HG02610 (cell line): ENCODE data around the gene TFDP1.
"Not testable (repeated sequence)": the region's sequence is repeated elsewhere in the genome, so short reads cannot be mapped to it uniquely, and the experiment has no call there.

Source experiments
- ATAC-seq: cut with Tn5 transposase; IDR thresholded peaks from one replicate; pipeline ENCODE4 v1.9.1; 2021; ENCODE audit warnings: mild to moderate bottlenecking, moderate library complexity; ENCODE audit not compliant: unreplicated experiment

TFDP1 gene

DNA sequence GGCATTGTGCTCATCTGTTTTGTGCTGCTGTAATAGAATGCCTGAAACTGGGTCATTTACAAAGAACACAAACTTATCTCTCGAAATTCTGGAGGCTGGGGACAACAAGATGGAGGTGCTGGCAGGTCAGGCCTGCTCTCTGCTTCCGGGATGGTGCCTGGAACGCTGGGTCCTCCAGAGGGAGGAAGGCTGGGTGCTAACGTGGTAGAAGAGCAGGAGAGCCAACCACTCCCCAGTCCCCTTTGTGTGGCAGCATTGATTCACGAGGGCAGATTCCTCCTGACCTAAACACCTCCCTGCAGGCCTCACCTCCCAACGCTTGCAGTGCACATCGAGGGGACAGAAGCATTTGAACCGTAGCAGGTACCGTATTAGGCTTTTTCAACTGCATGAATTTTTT is 34.1 kb upstream of the TFDP1 start:
- no peak for ATAC-seq

DNA sequence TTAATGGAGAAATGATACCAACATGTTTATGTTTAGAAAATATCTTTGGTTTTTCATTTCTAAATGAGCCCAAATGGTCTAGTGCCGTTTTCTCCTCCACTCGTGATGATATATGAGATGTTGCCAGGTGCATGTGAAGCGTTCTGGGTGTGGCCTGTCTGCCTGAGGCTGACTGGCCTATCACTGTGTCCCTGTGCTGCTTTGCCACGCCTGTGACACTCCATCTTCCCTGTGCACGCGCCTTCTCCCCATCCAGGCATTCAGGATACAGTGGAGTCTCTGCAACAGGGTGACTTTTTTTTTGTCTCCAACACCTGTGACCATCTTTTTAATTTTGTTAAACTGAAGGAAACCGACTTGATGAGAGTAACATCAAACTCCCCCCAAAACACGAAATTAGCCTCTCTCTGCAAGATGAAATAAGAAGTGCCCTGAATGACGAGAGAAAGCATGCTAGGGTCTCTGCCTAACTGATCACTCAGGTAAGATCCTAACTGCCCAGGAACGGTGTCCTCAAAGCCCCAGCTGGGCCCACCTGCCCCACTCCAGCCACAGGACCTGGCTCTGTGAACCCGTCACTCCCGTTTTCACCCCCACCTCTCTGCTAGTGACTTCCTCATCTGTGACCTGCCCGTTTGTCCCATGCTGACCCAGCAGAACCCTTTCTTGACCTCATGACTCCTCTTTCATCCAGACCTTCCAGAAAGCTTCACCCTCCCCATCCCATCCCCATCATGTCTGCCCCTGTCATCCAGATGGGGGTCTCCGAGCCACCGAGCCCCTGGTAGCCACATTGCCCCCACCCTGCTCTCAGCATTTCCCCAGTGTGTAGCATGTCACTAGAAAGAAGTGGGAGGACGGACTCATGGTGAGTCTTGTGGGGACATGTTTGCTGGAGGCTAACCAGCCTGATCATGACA is 33.2 kb upstream of the TFDP1 start:
- no peak for ATAC-seq

DNA sequence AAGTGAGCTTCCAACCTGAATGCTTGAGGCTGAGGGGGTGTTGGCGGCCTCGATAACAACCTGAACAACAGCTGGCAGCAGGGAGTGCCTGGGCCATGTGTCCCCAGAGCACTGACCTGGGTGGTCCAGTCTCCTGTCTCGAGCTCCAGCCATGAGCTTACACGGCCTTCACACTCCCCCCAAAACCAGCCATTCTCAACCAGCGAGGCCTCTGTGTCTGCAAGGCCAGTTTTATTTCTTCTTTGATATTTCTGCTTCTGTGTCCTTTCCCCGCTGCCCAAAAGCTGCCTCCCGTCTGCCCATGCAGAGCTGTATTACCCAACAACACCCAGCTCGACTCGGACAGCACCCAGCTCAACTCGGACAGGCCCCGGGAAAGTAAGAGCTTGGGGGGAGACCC is 32.5 kb upstream of the TFDP1 start:
- ATAC-seq: no peak

DNA sequence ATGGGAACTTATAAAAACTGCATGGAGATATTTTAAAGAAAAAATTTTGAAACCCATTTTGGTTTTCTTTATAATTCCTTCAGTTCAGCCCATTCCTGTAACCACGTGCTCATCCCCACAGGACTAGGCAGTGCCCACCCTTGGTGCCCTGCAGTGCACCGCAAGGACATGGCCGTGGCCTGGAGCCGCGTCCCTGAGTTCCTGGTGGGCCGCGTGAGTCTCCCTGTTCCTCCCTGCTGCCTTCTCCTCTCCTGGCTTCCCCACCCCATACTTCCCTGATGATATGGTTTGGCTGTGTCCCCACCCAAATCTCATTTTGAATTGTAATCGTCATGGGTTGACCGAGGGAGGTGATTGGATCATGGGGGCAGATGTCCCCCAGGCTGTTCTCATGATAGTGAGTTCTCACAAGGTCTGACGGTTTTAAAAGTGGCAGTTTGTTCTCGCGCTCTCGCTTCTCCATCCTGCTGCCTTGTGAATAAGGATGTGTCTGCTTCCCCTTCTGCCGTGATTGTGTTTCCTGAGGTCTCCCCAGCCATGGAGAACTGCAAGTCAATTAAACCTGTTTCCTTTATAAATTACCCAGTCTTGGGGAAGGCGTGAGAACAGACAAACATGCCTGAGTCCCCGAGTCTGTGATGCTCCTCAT is 31.6 kb upstream of the TFDP1 start:
- no peak for ATAC-seq

DNA sequence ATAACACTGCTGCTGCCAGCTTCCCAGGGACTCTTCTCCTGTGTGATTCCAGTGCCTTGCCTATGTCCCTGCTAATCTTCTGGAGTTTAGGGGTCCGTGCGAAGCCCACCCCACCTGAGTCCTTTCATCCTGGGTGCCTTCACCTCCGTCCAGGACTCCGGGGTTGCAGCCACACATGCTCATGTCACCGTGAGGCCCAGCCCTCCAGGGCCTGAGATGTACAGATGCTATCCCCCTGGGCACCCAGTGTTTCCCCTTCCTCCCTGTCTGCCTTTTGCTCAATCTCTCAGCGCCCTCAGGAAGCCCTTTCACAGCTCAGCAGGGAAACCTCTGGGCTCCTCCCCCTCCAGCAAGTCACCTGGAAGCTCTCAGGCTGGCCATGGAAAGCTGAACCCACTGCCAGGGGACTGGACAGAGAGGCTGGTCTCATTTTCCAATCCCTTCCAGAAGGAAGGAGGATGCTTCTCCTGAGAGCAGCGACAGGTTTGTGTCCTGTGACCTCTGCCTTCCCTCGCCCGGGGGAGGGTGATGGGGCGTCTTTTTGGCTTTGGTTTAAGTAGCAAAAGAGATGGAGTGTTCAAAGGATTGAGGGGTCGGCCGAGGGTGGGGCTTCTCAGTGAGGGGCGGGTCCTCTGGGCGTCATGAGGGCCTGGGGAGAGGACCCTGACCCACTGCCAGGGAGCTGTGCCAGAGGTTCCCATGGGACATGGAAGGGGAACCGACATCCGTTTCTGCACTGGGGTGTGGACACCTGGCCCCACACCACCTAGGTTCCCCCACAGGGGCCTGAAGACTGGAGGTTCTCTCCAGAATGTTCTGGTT is 30.8 kb upstream of the TFDP1 start:
- ATAC-seq: no peak

DNA sequence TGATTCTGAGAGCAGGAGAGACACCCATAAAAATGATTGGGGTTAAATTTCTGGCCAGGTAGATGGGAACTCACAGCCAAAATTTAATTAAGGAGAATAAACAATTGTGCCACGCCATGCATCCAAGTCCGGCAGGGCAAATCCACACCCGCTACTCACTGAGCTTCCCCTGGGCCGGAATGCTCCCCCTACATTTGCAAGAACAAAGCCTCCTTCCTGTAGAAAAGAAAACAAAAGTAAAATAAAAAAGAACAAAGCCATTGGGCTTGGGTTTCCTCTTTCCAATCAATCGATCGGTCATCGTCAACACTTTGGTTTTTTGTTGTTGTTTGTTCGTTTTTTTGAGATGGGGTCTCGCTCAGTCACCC is 30.2 kb upstream of the TFDP1 start:
- ATAC-seq: no peak

DNA sequence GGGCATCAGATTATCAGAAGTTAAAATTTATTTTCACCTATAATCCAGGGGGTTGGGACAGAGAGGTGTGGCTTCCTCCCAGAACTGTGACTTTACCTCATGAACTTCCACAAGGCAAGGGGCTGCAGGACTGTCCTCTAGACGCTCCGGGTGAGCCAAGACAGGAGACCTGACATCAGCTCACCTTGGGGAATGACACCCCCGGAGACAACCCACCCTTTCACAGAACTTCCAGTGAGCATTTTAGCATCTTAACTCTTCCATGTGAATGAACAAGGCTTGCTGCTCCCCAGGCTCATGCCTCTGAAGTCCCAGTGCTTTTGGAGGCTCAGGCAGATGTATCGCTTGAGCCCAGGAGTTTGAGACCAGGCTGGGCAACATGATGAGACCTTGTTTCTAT is 29.4 kb upstream of the TFDP1 start:
- ATAC-seq: no peak

DNA sequence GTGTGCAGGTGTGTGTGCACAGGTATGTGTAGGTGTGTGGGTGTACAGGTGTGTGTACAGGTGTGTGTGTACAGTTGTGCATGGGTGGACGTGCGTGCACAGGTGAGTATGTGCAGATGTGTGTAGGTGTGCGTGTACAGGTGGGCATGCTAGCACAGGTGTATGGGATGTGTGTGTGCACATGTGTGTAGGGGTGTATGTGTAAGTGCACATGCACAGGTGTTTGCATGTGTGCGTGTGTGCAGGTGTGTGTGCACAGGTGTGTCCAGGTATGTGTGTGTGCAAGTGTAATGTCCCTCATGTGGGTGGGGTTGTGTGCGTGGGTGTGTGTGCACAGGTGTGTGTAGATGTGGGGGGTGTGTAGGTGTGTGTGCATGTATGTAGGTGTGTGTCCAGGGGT is 27.5 kb upstream of the TFDP1 start:
- no peak for ATAC-seq

DNA sequence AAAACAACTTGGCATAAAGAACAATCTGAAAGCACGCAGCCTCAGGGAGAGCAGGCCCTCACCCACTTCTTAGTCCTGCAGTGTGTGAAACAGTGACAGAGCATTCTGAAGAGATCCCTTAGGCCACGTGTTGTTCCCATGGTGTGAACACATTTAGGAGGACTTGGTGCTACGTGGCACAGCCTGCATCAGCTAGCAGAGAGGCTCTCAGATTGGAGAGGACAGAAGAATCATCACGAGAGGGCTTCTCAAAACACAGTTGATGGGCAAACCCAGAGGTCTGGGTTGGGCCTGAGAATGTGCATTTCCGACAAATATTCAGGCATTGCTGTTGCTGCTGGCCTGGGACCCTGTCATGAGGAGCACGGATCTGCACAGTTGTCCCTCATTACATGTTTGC is 26.1 kb upstream of the TFDP1 start:
- ATAC-seq: no peak

DNA sequence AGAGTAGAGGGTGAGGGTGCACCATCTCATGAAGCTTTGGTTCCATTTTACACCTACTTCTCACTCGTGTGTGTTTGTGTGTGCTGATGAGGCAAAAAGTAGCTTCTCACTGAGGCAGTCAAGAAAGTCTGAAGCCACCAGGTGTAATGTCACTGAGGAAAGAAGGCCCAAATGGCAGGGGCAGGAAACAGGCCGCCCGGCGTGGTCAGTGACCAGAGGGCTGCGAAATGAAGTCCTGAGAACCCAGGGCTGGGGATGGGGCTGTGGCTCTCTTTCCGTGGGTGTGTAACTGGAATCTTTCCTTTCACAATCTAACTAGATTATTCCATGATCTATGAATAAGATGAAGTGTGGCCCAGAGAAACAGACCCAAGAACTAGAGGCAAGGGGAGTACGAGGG is 25.5 kb upstream of the TFDP1 start:
- ATAC-seq: no peak

DNA sequence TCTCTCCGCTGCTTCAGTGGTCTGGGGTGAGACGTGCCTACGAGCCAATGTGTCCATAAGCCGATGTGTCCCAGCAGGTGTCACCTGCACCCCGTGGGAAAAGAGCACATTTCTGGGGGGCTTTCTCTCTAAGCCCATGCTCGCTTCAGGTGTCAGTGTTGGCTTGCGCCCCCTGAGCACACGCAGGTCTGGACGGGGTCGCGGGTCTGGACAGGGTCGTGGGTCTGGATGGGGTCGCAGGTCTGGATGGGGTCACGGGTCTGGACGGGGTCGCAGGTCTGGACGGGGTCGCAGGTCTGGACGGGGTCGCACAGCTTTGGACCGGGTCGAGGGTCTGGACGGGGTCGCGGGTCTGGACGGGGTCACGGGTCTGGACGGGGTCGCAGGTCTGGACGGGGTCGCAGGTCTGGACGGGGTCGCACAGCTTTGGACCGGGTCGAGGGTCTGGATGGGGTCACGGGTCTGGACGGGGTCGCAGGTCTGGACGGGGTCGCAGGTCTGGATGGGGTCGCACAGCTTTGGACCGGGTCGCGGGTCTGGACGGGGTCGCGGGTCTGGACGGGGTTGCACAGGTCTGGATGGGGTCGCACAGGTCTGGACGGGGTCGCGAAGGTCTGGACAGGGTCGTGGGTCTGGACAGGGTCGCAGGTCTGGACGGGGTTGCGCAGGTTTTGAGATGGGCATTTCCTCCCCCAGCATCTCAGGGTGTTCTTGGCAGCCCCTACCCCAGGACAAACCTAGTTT is 24.5 kb upstream of the TFDP1 start:
- ATAC-seq: no peak

DNA sequence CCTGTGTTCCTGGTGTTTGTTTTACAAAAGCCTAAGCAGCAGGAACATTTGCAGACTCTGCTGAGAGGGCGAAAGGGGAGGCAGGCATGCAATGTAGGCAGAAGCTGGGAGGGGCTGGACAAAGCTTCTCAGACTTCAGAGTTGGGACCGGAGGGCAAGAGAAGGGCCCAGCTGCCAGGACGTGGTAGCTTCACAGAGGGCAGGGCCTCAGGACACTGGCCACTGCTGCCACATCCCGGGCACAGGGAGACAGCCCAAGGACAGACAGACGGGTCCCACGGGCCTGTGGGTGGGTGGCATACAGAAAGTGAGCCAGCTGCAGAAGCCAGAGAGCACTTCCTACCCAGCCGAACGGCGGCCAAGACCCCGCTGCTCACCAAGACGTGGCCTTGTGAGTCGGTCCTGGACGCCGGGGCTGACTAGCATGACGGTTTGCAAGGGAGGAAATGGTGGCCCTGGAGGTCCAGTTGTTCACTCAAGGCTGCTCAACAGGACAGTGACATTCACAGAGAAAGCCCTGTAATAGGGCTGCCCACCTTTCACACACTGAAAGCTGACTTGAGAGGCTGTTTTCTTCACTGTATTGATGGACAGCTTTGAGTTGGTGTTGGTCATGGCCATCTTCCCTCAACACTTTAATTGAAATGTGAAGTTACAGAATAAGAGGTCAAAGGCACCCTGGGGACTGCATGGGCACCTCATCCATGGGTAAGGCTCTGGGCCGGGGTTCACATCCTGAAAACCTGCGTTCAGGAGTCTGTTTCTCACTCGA is 23.7 kb upstream of the TFDP1 start:
- no peak for ATAC-seq

DNA sequence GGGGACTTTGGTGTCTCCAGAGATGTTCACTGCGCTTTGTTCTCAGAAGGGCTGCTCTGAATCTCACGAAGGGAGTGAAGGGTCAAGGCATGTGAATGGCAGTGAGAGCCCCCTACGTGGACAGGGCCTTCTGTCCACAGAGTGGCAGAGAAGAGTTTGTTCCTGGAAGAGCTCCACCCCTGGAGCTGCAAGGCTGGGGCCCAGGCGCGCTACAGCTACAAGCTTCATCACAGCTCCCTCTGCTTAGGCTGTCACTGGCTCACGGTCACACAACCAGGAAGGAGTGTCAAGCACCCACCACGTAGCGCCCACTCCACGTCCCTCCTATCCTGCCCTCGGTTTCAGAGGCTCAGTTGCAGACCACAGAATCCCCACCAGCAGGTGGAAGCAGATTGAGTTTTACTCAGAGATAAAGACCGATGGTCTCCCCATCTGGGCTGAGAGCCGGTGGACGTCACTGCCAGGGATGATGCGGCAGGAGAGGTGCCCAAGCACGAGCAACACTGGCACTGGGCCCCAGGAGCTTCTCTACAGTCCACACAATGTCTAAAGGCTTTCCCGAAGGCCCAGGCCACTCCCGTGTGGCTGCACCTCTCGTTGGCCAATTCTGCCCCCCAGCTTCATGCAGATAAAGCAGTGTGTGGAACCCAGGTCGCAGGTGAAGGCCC is 23.0 kb upstream of the TFDP1 start:
- no peak for ATAC-seq

DNA sequence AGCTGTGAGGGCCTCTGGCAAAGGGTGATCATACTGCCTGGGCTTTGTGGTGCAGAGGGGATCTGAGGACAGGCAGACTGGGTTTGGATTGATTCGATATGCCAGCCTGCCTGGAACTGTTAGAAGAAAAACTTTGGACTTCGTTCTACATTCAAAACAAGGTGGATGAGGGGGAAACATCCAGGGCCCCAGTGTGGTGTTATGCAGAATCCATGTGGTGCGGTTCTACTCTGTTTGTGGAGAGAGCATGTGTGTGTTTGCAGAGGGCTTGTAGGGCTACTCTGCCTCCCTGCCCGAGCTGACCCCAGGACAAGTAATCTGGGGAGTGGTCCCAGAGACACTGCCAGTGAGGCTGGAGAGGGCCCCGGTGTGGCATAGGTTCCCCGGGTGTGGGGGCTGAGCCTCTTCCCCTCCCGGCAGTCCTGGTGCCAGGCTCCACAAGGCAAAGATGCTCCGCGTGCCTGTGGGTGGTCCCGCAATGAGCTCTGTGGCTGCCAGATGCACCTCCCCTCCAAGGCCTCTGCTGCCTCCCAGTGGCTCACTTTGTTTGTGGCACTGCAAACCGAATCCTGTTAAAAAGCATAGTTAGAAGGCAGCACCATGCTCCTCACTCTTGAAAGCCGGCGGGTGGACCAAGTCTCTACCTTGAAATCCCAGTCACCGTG is 22.3 kb upstream of the TFDP1 start:
- no peak for ATAC-seq

DNA sequence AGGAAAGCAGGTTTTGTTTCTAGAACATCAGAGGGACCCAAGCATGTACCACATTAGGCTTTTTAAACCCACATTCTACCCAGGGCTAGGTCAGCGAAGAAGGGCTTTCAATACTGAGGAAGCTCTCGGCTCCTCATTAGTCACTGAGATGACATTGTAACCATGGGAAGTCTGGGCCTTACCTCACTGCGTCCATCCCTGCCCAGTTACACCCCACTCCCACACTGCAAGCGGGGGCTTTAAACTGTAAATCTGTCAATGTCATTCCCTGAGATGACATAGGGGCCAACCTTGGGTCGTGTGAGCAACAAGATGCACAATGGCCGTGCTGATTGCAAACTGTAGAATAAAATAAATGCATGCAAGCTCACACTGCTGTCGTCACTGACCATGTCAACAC is 21.7 kb upstream of the TFDP1 start:
- no peak for ATAC-seq

DNA sequence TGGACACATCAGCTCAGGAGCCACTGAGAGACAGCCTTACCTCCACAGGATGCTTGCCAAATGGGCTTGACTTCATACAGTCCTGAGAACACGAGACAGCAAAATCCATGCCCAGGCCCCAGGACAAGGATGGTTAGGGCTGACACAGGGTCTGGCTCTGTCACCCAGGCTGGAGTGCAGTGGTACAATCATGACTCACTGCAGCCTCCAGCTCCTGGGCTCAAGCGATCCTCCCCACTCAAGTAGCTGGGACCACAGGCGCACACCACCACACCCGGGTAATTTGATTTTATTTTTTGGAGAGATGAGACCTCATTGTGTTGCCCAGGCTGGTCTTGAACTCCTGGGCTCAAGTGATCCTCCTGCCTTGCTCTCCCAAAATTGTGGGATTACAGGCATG is 21.0 kb upstream of the TFDP1 start:
- not testable (repeated sequence) for ATAC-seq

DNA sequence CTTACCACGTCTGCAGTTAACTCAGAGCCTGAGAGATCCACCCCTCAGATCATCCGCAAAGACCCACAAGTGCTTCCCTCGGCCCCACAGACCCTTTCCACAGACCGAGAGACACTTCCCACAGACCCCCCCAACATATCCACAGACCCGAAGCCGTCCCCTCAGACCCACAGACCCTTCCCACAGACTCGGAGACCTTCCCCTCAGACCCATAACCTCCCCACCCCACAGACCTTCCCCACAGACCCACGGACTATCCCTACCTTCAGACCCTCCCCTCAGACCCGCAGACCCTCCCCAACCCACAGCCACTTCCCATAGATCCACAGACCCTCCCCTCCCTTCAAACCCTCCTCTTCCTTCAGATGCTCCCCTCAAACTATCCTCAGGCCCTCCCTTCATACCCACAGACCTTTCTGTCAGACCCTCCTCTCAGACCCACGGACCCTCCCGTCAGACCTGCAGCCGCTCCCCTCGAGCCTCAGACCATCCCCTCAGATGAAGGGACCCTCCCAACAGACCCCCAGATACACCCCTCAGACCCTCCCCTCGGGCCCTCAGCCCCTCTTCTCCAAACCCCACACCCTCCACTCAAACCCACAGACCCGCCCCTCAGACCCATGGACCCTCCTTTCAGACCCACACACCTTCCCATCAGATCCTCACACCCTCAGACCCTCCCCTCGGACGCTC is 20.1 kb upstream of the TFDP1 start:
- ATAC-seq: no peak

DNA sequence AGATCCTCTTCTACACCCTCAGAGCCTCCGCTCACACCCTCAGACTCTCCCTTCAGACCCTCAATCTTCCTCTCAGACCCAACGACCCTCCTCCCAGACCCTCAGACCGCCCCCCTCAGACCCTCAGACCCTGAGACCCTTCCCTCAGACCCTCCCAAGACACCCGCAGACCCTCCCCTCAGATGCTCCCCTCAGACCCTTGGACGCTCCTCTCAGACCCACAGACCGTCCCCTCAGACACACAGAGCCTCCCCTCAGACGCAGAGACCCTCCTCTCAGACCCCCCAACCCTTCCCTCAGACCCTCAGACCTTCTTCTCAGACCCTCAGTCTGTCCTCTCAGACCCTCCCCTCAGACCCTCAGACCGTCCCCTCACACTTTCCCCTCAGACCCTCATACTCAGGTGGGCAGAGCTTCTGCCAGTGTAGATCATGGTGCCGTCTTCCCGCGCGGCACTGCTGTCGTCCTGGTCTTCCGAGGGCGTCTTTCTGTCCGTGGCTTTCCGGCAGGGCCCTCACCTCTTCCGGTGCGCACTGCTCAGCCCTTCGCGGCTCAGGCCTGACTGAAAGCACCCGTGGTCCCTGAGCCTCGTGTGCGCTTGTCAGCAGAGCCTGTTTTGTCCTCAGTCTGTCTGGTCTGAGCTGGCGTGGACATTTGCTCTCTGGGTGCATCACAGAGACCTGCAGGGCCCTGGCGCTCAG is 18.9 kb upstream of the TFDP1 start:
- no peak for ATAC-seq
